NOMO-1 treated with DMSO at 0.1 percent for 48 hours (cell line): Measurements from ENCODE around the gene TMEM50B.
"Not testable (repeated sequence)": the region's sequence is repeated elsewhere in the genome, so short reads cannot be mapped to it uniquely, and the experiment has no call there.

Source experiments
- DNase-seq: peaks from one replicate; lab custom pipeline; 2025; ENCODE audit not compliant: unreplicated experiment; lab: John Stamatoyannopoulos, UW

TMEM50B gene

DNA sequence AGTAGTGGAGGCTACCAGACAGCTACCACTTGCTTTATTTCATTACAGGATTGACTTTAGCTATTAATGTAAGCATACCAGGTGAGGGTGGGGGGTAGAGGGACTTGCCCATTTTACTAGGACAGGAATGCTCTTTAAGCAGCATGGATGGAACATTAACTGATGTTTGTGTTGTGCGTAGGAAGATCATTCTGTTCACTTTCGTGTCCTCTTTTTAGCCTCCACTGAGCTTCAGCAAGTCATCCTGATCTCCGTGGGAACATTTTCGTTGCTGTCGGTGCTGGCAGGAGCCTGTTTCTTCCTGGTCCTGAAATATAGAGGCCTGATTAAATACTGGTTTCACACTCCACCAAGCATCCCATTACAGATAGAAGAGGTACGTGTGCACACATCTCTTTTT is 47.3 kb downstream of the TMEM50B start:
- no peak for DNase-seq

DNA sequence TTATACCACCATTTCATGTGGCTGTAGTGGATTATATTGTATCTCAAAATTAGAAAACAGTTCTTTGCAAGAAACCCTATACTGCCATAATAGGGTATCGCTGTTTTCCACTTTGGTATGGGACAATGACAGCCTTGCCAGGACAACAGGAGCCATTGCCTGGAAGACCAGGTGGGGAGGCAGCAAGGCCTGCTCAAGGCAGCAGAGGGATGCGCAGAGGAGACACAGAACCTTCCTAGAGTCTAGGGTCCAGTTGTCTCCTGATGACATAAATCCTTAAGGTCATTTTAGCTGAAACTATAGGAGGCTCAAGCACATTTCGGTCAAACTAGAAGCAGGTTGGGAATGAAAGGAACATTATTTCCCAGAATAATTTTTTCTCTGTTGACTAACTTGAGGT is 48.9 kb downstream of the TMEM50B start:
- DNase-seq = no peak

DNA sequence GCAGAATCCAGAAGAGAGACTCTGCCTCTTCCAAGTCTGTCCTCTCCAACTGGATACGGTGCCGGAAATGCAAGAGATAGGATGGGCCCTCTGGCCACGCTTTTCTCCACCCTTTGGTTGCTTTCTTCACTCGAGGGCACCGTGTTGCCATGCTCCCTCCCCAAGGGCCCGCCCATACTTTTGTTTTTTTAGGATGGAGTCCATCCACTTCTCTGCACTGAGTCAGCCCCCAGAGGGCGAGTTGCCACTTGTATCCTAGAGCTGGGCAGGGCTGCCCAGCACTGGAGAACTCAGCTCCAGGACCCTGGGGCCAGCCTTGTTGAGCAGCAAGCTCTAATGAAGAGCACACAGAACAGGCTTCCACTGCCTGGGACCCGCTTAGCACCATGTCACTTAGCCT is 51.1 kb downstream of the TMEM50B start:
- DNase-seq = no peak

DNA sequence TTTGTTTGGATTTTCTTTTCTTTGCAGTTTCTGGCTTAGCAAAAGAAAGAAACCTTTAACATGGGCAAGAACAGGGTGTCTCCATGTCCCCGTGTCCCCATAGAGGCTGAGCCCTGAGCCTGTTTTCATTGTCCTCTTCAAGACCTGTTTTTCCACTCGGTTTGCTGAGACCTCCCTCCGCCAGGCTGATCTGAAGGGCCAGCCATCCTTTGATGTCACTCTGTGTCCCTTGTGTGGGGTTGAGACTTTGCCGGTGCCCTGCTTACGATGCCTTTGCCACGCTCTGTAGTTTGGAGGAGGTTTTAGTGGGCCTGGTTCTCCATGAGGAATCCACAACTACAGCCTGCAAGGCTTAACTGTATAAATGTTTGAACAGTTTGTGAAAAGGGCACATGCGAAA is 52.7 kb downstream of the TMEM50B start:
- DNase-seq = no peak

DNA sequence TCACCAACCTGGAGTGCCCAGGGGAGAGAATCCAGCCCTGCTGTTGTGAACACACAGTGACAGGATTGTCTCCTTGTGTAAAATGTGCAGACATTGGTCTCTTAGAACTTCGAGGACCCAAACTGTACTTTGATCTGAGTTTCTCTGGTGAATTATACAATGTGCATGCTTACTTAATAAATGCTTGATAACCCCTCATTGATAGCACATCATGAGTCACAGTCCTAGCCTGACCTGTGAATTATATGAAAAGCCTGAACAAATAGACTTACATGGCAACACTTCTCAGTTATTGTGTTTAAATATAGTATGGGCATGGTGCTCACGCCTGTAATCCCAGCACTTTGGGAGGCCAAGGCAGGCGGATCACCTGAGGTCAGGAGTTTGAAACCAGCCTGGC is 53.9 kb downstream of the TMEM50B start:
- DNase-seq = no peak

DNA sequence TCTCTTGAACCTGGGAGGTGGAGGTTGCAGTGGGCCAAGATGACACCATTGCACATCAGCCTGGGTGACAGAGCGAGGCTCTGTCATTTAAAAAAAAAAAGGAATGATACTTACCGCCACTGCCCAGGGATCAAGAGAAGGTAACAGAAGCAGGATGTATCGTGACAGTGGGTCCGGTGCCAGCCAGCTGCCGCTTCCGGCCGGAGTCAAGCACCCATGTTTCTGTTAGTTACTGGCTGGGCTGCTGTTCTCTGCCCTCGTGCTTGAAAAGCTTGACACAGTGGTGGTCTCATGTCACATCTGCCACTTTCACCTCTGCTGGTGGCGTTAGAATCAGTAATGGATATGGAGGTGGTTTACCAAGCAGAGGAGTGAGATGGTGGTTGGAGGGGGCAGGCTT is 55.6 kb downstream of the TMEM50B start:
- no peak for DNase-seq

DNA sequence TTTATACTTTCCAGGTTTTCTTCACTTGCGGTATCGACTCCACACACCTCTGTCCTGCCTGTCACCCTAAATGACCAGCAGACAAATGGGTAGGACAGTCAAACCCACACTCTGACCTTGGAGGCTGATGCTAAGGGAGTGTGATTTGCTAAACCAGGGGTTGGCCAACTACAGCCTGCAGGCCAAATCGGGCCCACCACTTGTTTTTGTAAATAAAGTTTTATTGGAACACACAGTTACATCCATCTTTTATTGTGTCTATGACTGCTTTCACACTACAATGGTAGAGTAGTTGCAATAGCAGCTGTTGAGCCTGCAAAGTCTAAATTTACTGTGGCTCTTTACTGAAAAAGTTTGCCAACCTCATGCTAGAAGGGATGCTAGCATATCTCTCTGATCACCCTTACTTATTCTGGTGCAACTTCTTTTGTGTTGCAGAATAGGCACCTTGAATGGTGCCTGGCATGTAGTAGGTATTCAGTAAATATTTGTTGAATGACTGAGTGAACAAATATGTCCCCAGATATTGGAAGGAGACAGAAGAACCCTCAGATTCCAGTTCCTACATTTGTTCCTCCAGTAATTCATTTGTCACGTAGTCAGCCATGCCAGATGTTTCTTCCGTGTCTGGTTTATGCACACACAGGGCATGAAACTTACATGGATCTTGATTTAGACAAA is 57.9 kb downstream of the TMEM50B start:
- DNase-seq = no peak

DNA sequence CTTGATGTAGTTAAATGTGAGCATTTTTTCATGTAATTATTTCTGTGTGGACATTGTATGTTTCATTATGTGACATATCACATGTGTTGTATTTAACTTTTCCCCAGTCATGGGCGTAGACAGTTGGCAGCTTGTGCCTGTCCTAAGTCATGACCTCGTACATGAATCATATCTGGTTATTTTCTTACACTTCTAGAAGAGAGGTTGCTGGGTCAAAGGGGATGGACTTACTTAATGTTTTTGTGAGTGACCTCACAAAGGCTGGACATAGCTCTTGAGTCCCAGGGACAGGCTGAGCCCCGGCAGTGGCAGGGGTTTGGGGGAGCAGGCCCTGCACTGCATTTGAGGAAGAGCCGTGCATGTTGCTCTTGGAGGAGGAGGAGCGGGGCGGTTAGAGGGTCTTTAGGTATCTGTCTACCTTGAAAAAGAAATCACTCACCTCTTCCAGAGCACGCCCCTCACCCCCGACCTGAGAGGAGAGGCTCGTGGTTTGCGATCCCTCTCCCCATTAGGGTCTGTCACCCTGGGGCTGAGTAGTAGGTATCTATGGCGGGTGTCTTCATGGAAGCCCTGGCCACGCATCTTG is 60.1 kb downstream of the TMEM50B start:
- DNase-seq = no peak

DNA sequence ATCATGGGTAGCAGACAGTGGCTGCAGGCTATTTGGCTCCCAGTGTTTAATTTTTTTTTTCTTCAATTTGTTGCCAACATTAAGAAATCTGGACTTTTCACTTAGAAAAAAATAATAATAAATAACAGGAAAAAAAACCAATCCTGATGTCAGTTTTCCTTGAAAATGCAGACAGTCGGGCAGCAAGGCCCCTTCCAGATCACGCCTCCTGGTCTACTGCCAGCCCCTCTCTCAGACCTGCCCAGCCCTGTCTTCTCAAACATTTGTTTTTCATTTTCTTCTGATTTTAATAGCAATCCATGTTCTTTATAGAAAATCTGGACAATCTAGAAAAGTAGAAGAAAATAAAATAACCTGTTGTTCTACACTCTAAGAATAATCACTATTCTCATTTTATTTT is 61.1 kb downstream of the TMEM50B start:
- no peak for DNase-seq

DNA sequence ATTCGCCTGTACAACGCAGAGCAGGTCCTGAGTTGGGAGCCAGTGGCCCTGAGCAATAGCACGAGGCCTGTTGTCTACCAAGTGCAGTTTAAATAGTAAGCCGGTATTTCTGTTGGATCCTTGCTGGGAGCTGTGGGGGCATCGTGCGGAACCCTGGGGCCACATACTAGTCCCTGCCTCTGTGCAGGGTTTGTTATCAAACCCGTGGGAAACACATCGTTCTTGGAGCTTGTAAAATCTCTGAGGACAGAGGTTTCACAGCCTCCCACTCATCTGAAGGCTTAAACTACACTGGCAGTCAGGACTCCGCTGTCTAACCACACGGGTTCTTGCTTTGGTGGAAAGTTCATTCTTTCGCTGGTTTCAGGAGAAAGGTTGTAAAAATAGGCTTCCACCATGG is 64.8 kb downstream of the TMEM50B start:
- no peak for DNase-seq

DNA sequence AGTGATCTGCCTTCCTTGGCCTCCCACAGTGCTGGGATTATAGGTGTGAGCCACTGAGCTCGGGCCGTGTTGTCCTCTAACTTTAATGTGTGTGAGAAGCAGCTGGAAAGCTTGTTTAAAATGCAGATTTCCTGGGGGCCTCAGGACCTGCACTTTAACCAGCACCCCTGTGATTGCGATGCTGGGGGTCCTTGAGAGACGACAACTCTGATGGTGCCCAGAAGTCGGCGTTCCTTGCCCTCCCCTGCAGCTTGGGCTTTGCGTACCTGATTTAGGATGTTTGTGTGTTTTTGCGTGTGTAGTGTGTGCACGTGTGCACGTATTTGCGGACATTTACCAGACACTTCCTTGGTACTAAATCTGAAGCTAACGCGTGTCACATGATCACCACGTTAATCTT is 65.7 kb downstream of the TMEM50B start:
- no peak for DNase-seq

DNA sequence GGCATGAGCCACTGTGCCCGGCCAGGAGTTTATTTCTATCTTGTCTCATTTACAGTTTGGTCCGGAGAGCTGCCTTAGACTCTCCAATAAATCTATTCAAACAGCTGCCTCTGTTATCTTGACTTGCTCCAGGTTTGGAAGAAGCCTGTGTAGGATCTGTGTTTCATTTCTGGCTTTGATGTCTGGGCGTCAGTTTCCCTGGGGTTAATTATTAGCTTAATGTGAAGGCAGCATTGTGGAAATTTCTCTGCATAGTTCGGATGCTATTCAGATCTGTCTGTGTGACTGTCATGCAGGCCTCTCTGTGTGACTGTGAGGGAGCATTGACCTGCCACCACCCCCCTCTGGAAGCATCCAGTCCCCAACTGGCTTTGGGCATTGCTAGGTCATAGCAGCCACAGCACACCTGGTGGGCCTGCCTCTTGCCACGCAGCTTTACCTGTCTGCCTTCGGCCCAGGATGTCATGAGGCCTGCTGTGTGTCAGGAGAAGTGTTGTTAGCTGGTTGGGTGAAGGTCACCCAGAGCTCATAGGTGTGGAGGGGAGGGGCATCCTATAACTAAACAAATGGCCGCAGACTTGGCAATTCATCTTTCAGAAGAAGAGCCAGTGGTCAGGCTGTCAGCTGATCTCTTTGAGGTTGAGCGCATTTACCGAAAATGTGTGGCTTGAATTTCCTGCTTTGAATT is 66.8 kb downstream of the TMEM50B start:
- no peak for DNase-seq

DNA sequence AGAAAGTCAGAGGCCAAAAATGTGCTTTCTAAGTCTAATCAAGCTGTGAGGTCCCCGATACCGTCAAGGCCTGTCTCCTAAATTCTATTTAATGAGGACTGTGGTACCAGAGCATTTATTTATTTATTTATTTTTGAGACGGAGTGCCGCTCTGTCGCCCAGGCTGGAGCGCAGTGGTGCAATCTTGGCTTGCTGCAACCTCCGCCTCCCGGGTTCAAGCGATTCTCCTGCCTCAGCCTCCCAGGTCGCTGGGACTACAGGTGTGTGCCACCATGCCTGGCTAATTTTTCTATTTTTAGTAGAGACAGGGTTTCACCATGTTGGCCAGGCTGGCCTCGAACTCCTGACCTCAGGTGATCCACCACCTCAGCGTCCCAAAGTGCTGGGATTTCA is 67.3 kb downstream of the TMEM50B start:
- DNase-seq = not testable (repeated sequence)

DNA sequence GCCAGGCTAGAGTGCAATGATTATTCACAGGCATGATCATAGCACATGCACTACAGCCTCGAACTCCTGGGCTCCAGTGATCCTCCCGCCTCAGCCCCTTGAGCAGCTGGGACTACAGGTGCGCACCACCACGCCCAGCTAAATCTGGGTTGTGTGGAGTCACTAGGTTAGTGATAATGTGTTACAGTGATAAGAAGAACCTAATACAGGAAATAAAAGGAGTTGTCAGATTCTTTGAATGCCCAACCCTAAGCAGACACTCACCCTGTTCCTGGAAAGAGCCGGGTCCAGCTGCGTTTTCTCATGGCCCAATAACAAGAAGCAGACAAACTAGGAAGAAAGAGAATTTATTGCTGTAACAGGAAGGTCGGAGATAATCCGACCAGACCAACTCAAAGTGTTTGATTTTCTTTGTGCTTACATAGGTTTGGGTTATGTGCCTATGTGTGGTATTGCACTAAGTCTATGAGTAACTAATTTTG is 67.8 kb downstream of the TMEM50B start:
- no peak for DNase-seq

DNA sequence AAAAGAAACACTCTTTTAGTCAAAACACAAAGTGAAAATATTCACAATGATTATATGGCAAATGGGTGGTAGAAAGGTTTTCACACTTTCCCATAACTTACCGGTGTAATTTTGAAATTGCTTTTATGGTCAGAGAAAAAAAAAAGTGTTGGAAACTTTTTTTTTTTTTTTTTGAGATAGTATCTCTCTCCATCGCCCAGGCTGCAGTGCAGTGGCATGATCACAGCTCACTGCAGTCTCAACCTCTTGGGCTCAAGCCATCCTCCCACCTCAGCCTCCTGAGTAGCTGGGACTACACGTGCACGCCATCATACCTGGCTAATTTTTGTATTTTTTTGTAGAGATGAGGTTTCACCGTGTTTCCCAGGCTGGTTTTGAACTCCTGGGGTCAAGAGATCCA is 73.3 kb downstream of the TMEM50B start:
- DNase-seq = no peak

DNA sequence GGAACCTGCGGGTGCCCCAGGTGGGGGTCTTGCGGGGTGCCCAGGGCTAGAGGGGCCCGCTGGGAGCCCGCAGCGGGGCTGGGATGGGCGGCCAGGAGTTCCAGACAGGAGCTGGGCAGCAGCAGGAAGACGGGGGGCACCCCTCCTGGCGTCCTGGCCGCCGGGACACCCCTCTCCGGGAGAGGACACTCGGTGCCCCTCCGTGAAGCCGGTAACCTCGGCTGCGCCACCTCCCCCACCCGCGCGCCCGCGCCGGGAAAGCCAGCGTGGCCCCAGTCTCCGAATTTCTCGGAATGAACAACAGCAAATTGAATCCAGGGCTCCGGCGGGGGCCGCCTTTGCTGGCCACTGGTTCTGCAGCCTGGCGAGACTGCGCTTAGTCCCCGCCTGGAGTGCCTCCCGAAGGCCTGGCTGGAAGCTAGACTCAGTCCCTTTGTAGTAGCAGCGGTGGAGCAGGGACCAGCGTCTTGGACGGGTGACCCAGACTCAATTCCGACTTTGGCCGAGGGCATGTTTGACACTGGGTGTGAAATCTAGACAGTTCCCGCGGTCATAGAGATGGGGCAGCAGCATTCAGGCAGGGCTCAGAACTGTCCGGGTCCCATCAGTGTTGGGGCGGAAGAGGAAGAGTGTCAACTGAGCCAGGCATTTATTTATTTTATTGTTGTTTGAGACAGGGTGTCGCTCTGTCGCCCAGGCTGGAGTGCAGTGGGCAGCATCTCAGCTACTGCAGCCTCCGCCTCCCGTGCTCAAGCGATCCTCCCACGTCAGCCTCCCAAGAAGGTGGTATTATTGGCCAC is 75.8 kb downstream of the TMEM50B start:
- DNase-seq = peak; percentile 54

DNA sequence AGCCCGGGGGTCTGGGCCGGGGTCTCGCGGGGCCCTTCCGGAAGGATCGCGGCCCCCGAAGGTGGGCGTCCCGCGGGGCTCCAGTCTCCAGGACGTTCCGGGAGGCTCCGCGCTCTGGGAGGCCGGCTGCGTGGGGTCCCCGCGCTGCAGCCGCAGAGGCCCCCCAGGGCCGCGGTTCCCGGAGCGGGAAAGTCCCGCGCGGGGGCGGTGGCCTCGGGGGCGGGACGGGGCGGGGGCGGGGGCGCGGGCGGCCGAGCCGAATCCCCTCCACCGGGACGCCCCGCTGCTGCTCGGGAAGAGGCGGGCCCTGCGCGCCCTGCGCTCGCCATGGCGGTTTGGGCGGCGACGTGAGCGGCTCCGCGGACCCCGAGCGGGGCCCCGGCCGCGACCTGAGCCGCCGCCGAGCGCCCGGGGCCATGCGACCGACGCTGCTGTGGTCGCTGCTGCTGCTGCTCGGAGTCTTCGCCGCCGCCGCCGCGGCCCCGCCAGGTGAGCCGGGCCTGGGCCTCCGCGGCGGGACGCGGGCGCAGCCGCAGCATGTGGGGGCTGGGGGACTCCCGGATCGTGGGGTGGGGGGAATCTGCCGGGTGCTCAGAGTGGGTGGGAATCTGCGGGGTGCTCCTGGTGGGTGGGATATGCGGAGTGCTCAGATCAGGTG is 76.5 kb downstream of the TMEM50B start, which contains the start of gene IFNGR2:
Gene IFNGR2 (plus strand): TSS at position 286 of the 658 bp plus-strand sequence. CDS start 131 bp downstream, at position 417.
- DNase-seq = peak; percentile 16

DNA sequence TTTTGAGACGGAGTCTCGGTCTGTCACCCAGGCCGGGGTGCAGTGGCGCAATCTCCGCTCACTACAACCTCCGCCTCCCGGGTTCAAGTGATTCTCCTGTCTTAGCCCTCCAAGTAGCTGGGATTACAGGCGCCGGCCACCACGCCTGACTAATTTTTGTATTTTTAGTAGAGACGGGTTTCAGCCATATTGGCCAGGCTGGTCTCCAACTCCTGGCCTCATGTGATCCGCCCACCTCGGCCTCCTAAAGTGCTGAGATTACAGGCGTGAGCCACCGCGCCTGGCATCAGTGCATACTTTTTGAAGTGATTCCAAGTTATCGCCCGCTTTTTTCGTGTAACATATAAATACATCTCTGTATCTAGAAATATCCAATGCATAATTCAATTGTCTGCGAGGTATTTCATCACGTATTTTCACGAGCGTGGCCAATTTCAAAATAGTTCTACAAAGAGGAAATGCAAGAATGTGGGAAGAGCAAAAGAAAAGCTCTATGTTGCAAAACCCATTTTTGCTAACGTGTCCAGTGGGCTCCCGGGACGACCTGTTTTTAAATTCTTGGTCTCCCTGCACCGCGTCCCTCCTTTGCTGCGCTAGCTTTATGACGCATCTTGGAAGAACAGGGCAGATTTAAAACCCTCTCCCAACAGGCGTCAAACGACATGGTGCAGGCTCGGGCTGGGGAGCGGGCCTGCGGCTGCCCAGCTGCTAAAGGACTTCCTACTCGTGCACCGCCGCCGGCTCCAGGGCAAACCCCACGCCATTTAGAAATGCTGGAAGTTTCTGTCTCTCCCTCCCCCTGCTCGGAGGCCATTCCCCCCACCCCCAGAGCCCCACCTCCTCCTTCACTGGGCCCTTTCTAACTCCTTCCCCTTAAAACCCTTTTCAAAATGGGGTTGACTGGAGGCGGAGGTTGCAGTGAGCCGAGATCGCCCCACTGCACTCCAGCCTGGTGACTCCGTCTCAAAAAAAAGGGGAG is 77.5 kb downstream of the TMEM50B start:
- peak; percentile 93 for DNase-seq

DNA sequence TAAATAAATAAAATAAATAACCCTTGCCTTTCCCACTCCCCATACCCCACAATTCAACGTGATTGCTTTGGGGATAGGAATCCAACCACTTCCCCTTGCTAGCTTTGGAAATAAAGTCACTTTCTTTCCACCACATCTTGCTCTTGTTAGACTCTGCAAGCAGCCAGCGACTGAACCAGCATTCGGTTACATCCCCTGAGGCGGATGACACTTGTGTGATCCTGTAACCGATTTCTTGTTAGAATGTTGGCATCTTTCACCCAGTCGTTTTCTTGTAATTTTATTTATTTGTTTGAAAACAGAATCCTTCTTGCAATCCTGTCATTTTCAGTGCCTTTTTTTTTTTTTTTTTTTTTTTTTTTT is 78.2 kb downstream of the TMEM50B start:
- DNase-seq = peak; percentile 52
